A549 (cell line): ENCODE results near the gene PLEKHO1. TPM values are rescaled to one million over a fixed set of nuclear protein-coding genes. Genes with fewer than 3 reads are reported as not detected.

Experiments
- ATAC-seq, 2 experiments: fragments of 200-7000 bp in 1 of 2; fragments of >200 bp in 1 of 2; cut with Nextera tagmentation in 1 of 2; cut with Tn5 transposase in 1 of 2; 3 replicates each; pipeline versions ENCODE4 v1.8.0 to v1.9.1; 2018 to 2020; ENCODE audit warnings: mild to moderate bottlenecking in 1 of 2, moderate library complexity in 1 of 2
- CTCF ChIA-PET: fragments of 300-600 bp; sonication (Branson Sonifier 250); formaldehyde crosslinking; extraction: SDS; loops from one replicate; lab custom pipeline; 2021; ENCODE audit warnings: antibody characterized with exemption, inconsistent platforms; lab: Yijun Ruan, JAX
- POLR2A ChIA-PET: fragments of 350-600 bp; formaldehyde crosslinking; extraction: SDS; loops from one replicate; lab custom pipeline; 2021; ENCODE audit warnings: antibody characterized with exemption, inconsistent platforms; lab: Yijun Ruan, JAX
- DNase-seq, 2 experiments: peaks; one replicate each; pipeline versions ENCODE4 v3.0.0 to v3.0.0-alpha.2; 2011 to 2016; ENCODE audit warnings: low read depth in 1 of 2, low spot score in 1 of 2
- FAIRE-seq: peaks from 2 replicates; lab custom pipeline; 2011; peaks lifted over from hg19 to GRCh38; lab: Jason Lieb, UNC
- H3K27ac ChIP-seq, 2 experiments: fragments of >200 bp; sonication (Bioruptor Twin); formaldehyde crosslinking; 3 replicates each; pipeline ENCODE4 v1.5.1; 2016 to 2017
- H3K4me1 ChIP-seq: fragments of >200 bp; sonication (Bioruptor Twin); formaldehyde crosslinking; 3 replicates; pipeline ENCODE4 v1.6.1; 2016
- H3K4me2 ChIP-seq: fragments of >200 bp; sonication (Bioruptor Twin); formaldehyde crosslinking; 3 replicates; pipeline ENCODE4 v1.6.1; 2016
- H3K4me3 ChIP-seq: fragments of >200 bp; sonication (Bioruptor Twin); formaldehyde crosslinking; 3 replicates; pipeline ENCODE4 v1.5.1; 2016
- H3K9me3 ChIP-seq: fragments of >200 bp; sonication (Bioruptor Twin); formaldehyde crosslinking; 3 replicates; pipeline ENCODE4 v1.6.1; 2016
- ATOH8 ChIP-seq: fragments of 250-450 bp; sonication (Bioruptor Pico); IDR thresholded peaks from 2 replicates; pipeline ENCODE4 v1.5.0; 2020; ENCODE audit warnings: low read depth, mild to moderate bottlenecking, moderate library complexity
- BHLHE40 ChIP-seq: IDR thresholded peaks from 2 replicates; pipeline ENCODE4 v1.6.1; 2012; ENCODE audit warnings: low read depth, low read length, inconsistent platforms
- CBX2 ChIP-seq: fragments of 200-600 bp; sonication (generic); IDR thresholded peaks from 2 replicates; pipeline ENCODE4 v1.6.1; 2016; ENCODE audit warnings: low read depth, mild to moderate bottlenecking, borderline replicate concordance
- CHD4 ChIP-seq: fragments of 200-600 bp; sonication (generic); IDR thresholded peaks from 2 replicates; pipeline ENCODE4 v1.6.1; 2016; ENCODE audit warnings: antibody characterized with exemption, mild to moderate bottlenecking, borderline replicate concordance
- CTCF ChIP-seq: fragments of >200 bp; sonication (Bioruptor Twin); formaldehyde crosslinking; IDR thresholded peaks from 3 replicates; pipeline ENCODE4 v1.5.1; 2016
- EHMT2 ChIP-seq: fragments of 200-600 bp; sonication (generic); IDR thresholded peaks from 2 replicates; pipeline ENCODE4 v1.6.1; 2016; ENCODE audit warnings: antibody characterized with exemption, low read depth, mild to moderate bottlenecking, moderate library complexity
- EP300 ChIP-seq, 2 experiments: fragments of >200 bp; sonication (Bioruptor Twin); formaldehyde crosslinking; IDR thresholded peaks; 2 replicates in 1 of 2; 3 replicates in 1 of 2; pipeline ENCODE4 v1.6.1; 2016 to 2017
- FOSB ChIP-seq: fragments of 250-450 bp; sonication (Bioruptor Pico); IDR thresholded peaks from 2 replicates; pipeline ENCODE4 v1.5.0; 2020; ENCODE audit warnings: mild to moderate bottlenecking, moderate library complexity
- FOSL2 ChIP-seq, 2 experiments: fragments of 450-650 bp in 1 of 2; fragments of >200 bp in 1 of 2; sonication (Bioruptor Twin) in 1 of 2; formaldehyde crosslinking; IDR thresholded peaks; 2 replicates each; pipeline versions ENCODE4 v1.5.0 to v1.6.1; 2016 to 2020; ENCODE audit warnings: mild to moderate bottlenecking in 1 of 2, moderate library complexity in 1 of 2
- FOXS1 ChIP-seq: fragments of 250-450 bp; sonication (Bioruptor Pico); IDR thresholded peaks from 2 replicates; pipeline ENCODE4 v1.5.0; 2020; ENCODE audit warnings: mild to moderate bottlenecking, moderate library complexity
- GATA3 ChIP-seq: IDR thresholded peaks from 2 replicates; pipeline ENCODE4 v1.6.1; 2012; ENCODE audit warnings: borderline replicate concordance
- HMGXB4 ChIP-seq: fragments of 250-450 bp; sonication (Bioruptor Pico); IDR thresholded peaks from 2 replicates; pipeline ENCODE4 v1.5.0; 2021; ENCODE audit warnings: mild to moderate bottlenecking, moderate library complexity, borderline replicate concordance
- HOXA7 ChIP-seq: fragments of 250-450 bp; sonication (Bioruptor Pico); IDR thresholded peaks from 2 replicates; pipeline ENCODE4 v1.5.0; 2020; ENCODE audit warnings: mild to moderate bottlenecking, moderate library complexity
- HOXB13 ChIP-seq: fragments of 250-450 bp; sonication (Bioruptor Pico); IDR thresholded peaks from 2 replicates; pipeline ENCODE4 v1.5.0; 2020; ENCODE audit warnings: low read depth, mild to moderate bottlenecking, moderate library complexity
- JUN ChIP-seq, 2 experiments: fragments of >200 bp; sonication (Bioruptor Twin); formaldehyde crosslinking; IDR thresholded peaks; 2 replicates in 1 of 2; 3 replicates in 1 of 2; pipeline ENCODE4 v1.6.1; 2016 to 2017
- KDM1A ChIP-seq: fragments of 200-600 bp; sonication (generic); IDR thresholded peaks from 2 replicates; pipeline ENCODE4 v1.6.1; 2016; ENCODE audit warnings: low read depth, mild to moderate bottlenecking
- MAX ChIP-seq: IDR thresholded peaks from 2 replicates; pipeline ENCODE4 v1.6.1; 2012
- NFE2L2 ChIP-seq: fragments of 150-350 bp; conservative IDR thresholded peaks from 2 replicates; pipeline ENCODE4 v1.6.1; 2014; ENCODE audit warnings: low read length
- NR3C1 ChIP-seq: fragments of >200 bp; sonication (Bioruptor Twin); formaldehyde crosslinking; IDR thresholded peaks from 3 replicates; pipeline ENCODE4 v1.6.1; 2017
- POLR2AphosphoS2 ChIP-seq: conservative IDR thresholded peaks from 2 replicates; pipeline ENCODE4 v1.6.1; 2012; ENCODE audit warnings: low read length, improper control_type of control experiment, inconsistent platforms
- RAD21 ChIP-seq, 2 experiments: fragments of >200 bp in 1 of 2; sonication (Bioruptor Twin) in 1 of 2; formaldehyde crosslinking in 1 of 2; IDR thresholded peaks in 1 of 2; conservative IDR thresholded peaks in 1 of 2; 2 replicates in 1 of 2; 3 replicates in 1 of 2; pipeline ENCODE4 v1.6.1; 2012 to 2018; ENCODE audit warnings: inconsistent platforms in 1 of 2
- RARB ChIP-seq: fragments of 250-450 bp; sonication (Bioruptor Pico); IDR thresholded peaks from 2 replicates; pipeline ENCODE4 v1.8.0; 2021; ENCODE audit warnings: mild to moderate bottlenecking, moderate library complexity
- RCOR1 ChIP-seq: fragments of 150-350 bp; IDR thresholded peaks from 2 replicates; pipeline ENCODE4 v1.6.1; 2014; ENCODE audit warnings: antibody characterized with exemption, low read length, low read depth
- RFX5 ChIP-seq: fragments of 450-650 bp; IDR thresholded peaks from 2 replicates; pipeline ENCODE4 v1.7.1; 2014; ENCODE audit warnings: antibody characterized with exemption, mild to moderate bottlenecking, moderate library complexity
- SMC3 ChIP-seq: fragments of >200 bp; sonication (Bioruptor Twin); formaldehyde crosslinking; IDR thresholded peaks from 3 replicates; pipeline ENCODE4 v1.6.1; 2018; ENCODE audit warnings: inconsistent platforms
- TP53 ChIP-seq: fragments of 250-450 bp; sonication (Bioruptor Pico); IDR thresholded peaks from 2 replicates; pipeline ENCODE4 v1.5.0; 2021; ENCODE audit warnings: mild to moderate bottlenecking, moderate library complexity
- USF2 ChIP-seq: fragments of 450-650 bp; IDR thresholded peaks from 2 replicates; pipeline ENCODE4 v1.6.1; 2014; ENCODE audit warnings: antibody characterized with exemption
- ZFP36 ChIP-seq: fragments of 450-650 bp; IDR thresholded peaks from 2 replicates; pipeline ENCODE4 v1.6.1; 2014; ENCODE audit warnings: borderline replicate concordance; ENCODE audit not compliant: partially characterized antibody
- ZNF302 ChIP-seq: fragments of 250-450 bp; sonication (Bioruptor Pico); IDR thresholded peaks from 2 replicates; pipeline ENCODE4 v1.9.0; 2021; ENCODE audit warnings: inconsistent platforms, mild to moderate bottlenecking, moderate library complexity
- WGBS: methylation state at CpG from one replicate; pipeline ENCODE4 v1.1.6; 2017; ENCODE audit errors: missing lambda C conversion rate; 5-methylcytosine and 5-hydroxymethylcytosine counted together
- polyA plus RNA-seq, 4 experiments: library from polyadenylated mRNA; depleted of rRNA in 3 of 4; stranded (reverse); fragments of >200 nt; fragmentation: RNase III in 1 of 4; extraction: RNeasy Plus Mini Kit Qiagen cat#74134 plus additional on column Dnase treatment in 1 of 4; gene quantifications; 2 replicates in 3 of 4; 3 replicates in 1 of 4; pipeline ENCODE4 v1.2.3, GENCODE V29; 2011 to 2017

PLEKHO1 gene
- polyA plus RNA-seq, 2 of the 4 experiments (the other 2 are of a cell fraction) = 2.5 to 5.5 TPM

GRCh38 chr1:150173141-150173585, 23.4 kb downstream of the PLEKHO1 start:
- no peak for FAIRE-seq
- no peak for ATAC-seq
- no peak overlapping the region for H3K27ac ChIP-seq
- DNase-seq = no peak
- TF ChIP-seq NR3C1 = no peak
- no peak for TF ChIP-seq MAX
- no peak for TF ChIP-seq JUN (IDR thresholded peaks at IDR 0.05)
- TF ChIP-seq USF2 = no peak
- no peak for TF ChIP-seq ZNF302 (CRISPR knock-in tag)
- TF ChIP-seq SMC3 = no peak
- no peak for TF ChIP-seq EHMT2
- TF ChIP-seq RARB = no peak
- no peak for TF ChIP-seq KDM1A
- no peak for TF ChIP-seq ATOH8 (CRISPR knock-in tag)
- no peak for TF ChIP-seq RCOR1
- TF ChIP-seq CHD4 = no peak
- no peak for TF ChIP-seq FOXS1 (CRISPR knock-in tag)
- TF ChIP-seq RAD21 (conservative IDR thresholded peaks at IDR 0.05 in 1 of 2, IDR thresholded peaks at IDR 0.05 in 1 of 2) = no peak
- TF ChIP-seq HOXB13 (CRISPR knock-in tag) = no peak
- TF ChIP-seq TP53 = no peak
- TF ChIP-seq FOSB = no peak
- no peak for TF ChIP-seq GATA3
- TF ChIP-seq, all 56 proteins: peak for 0
- H3K4me2 ChIP-seq = no peak overlapping the region
- H3K4me3 ChIP-seq = no peak overlapping the region
- no peaks in the 10 kb centered on the region for H3K9me3 ChIP-seq
- ChIA-PET POLR2A (no interaction called here), CTCF (interaction anchor here (0.6 to 20.2 kb wide), 6 partner anchors 14 to 439 kb away, joined by 3 to 244 read pairs (median 40); no protein-coding TSS in a partner anchor)
- H3K4me1 ChIP-seq = no peaks in the 10 kb centered on the region
- 67% methylated on average over 7 of the region's 7 CpGs for WGBS

GRCh38 chr1:150176593-150176992, 26.9 kb downstream of the PLEKHO1 start:
- CTCF ChIA-PET = interaction anchor here (1.2 to 8.0 kb wide), 8 partner anchors 9 to 288 kb away, joined by 4 to 73 read pairs (median 5); no protein-coding TSS in a partner anchor
- POLR2A ChIA-PET = no interaction called here
- no peak for FAIRE-seq
- Histone ChIP-seq H3K9me3 (no peaks in the 10 kb centered on the region), H3K4me2 (no peak overlapping the region), H3K27ac (no peak overlapping the region), H3K4me1 (no peaks in the 10 kb centered on the region), H3K4me3 (no peak overlapping the region)
- no peak for ATAC-seq
- no peak for TF ChIP-seq FOSB
- no peak for TF ChIP-seq ZNF302 (CRISPR knock-in tag)
- no peak for TF ChIP-seq BHLHE40
- TF ChIP-seq HOXA7 (CRISPR knock-in tag) = no peak
- no peak for TF ChIP-seq HMGXB4
- no peak for TF ChIP-seq CBX2
- TF ChIP-seq CHD4 = no peak
- no peak for TF ChIP-seq EP300 (IDR thresholded peaks at IDR 0.05)
- no peak for TF ChIP-seq FOSL2 (IDR thresholded peaks at IDR 0.05)
- no peak for TF ChIP-seq FOSL2 (CRISPR knock-in tag; IDR thresholded peaks at IDR 0.05)
- no peak for TF ChIP-seq RAD21 (conservative IDR thresholded peaks at IDR 0.05 in 1 of 2, IDR thresholded peaks at IDR 0.05 in 1 of 2)
- TF ChIP-seq FOXS1 (CRISPR knock-in tag) = no peak
- TF ChIP-seq NFE2L2 = no peak
- TF ChIP-seq CTCF = no peak
- TF ChIP-seq RFX5 = no peak
- no peak for TF ChIP-seq ZFP36
- no peak for TF ChIP-seq POLR2AphosphoS2
- WGBS = 88% methylated on average over 3 of the region's 3 CpGs
- DNase-seq = no peak
